ENCODE measurements around the gene RAB3B.

The RAB3B gene

GRCh38 chr1:51942281-51942680 is 48.2 kb downstream of the RAB3B start:
- WGBS, 2 experiments (ENCODE audit: insufficient coverage in 2 of 2), result no CpG with 5 or more reads among the region's 2 CpGs
- Histone ChIP-seq H3K36me3 (ENCODE audit: control insufficient read depth, insufficient read depth, low read length) (peaks cover 21% of the 10 kb centered on the region), H3K27ac (ENCODE audit: low read depth, low read length, severe bottlenecking) (no peak overlapping the region)

GRCh38 chr1:51941528-51941927 is 49.0 kb downstream of the RAB3B start:
- no peak overlapping the region for H3K27ac ChIP-seq (ENCODE audit: low read depth, low read length, severe bottlenecking)

More at GRCh38 chr1:51942281-51942680, 48.2 kb downstream of the RAB3B start:
- Histone ChIP-seq H3K4me1 (ENCODE audit: control insufficient read depth, insufficient read depth, low read length, poor library complexity, severe bottlenecking) (peaks cover 3% of the 10 kb centered on the region), H3K9me3 (ENCODE audit: control insufficient read depth, low read length) (peaks cover 10% of the 10 kb centered on the region), H3K4me3 (ENCODE audit: extremely low read depth, insufficient read depth, low read length, poor library complexity, severe bottlenecking) (no peak overlapping the region)

GRCh38 chr1:51937112-51937511 is 53.4 kb downstream of the RAB3B start:
- 97 to 100% methylated on average over 3 to 4 of the region's 4 CpGs for WGBS, 2 experiments (ENCODE audit: insufficient coverage in 2 of 2)
- H3K36me3 ChIP-seq (ENCODE audit: control insufficient read depth, insufficient read depth, low read length), result peaks cover 19% of the 10 kb centered on the region

More at GRCh38 chr1:51941528-51941927, 49.0 kb downstream of the RAB3B start:
- peaks cover 10% of the 10 kb centered on the region for H3K9me3 ChIP-seq (ENCODE audit: control insufficient read depth, low read length)
- no peak overlapping the region for H3K4me3 ChIP-seq (ENCODE audit: extremely low read depth, insufficient read depth, low read length, poor library complexity, severe bottlenecking)
- peaks cover 3% of the 10 kb centered on the region for H3K4me1 ChIP-seq (ENCODE audit: control insufficient read depth, insufficient read depth, low read length, poor library complexity, severe bottlenecking)
- peaks cover 22% of the 10 kb centered on the region for H3K36me3 ChIP-seq (ENCODE audit: control insufficient read depth, insufficient read depth, low read length)

GRCh38 chr1:51936531-51936930 is 54.0 kb downstream of the RAB3B start:
- H3K36me3 ChIP-seq (ENCODE audit: control insufficient read depth, insufficient read depth, low read length), result peaks cover 19% of the 10 kb centered on the region
- H3K27ac ChIP-seq (ENCODE audit: low read depth, low read length, severe bottlenecking), result no peak overlapping the region
- no peak overlapping the region for H3K4me3 ChIP-seq (ENCODE audit: extremely low read depth, insufficient read depth, low read length, poor library complexity, severe bottlenecking)
- peaks cover 3% of the 10 kb centered on the region for H3K9me3 ChIP-seq (ENCODE audit: control insufficient read depth, low read length)
- H3K4me1 ChIP-seq (ENCODE audit: control insufficient read depth, insufficient read depth, low read length, poor library complexity, severe bottlenecking), result no peaks in the 10 kb centered on the region
- WGBS, 2 experiments (ENCODE audit: insufficient coverage in 2 of 2), result 73 to 95% methylated on average over 1 to 3 of the region's 4 CpGs

More at GRCh38 chr1:51937112-51937511, 53.4 kb downstream of the RAB3B start:
- Histone ChIP-seq H3K4me1 (ENCODE audit: control insufficient read depth, insufficient read depth, low read length, poor library complexity, severe bottlenecking) (no peaks in the 10 kb centered on the region), H3K27ac (ENCODE audit: low read depth, low read length, severe bottlenecking) (no peak overlapping the region), H3K4me3 (ENCODE audit: extremely low read depth, insufficient read depth, low read length, poor library complexity, severe bottlenecking) (no peak overlapping the region), H3K9me3 (ENCODE audit: control insufficient read depth, low read length) (peaks cover 8% of the 10 kb centered on the region)

GRCh38 chr1:51933344-51933743 is 57.2 kb downstream of the RAB3B start:
- 100% methylated on average over 1 of the region's 1 CpG; no CpG with 5 or more reads in 1 of the 2 experiments for WGBS, 2 experiments (ENCODE audit: insufficient coverage in 2 of 2)
- Histone ChIP-seq H3K4me1 (ENCODE audit: control insufficient read depth, insufficient read depth, low read length, poor library complexity, severe bottlenecking) (no peaks in the 10 kb centered on the region), H3K9me3 (ENCODE audit: control insufficient read depth, low read length) (no peaks in the 10 kb centered on the region), H3K36me3 (ENCODE audit: control insufficient read depth, insufficient read depth, low read length) (peaks cover 19% of the 10 kb centered on the region), H3K4me3 (ENCODE audit: extremely low read depth, insufficient read depth, low read length, poor library complexity, severe bottlenecking) (no peak overlapping the region), H3K27ac (ENCODE audit: low read depth, low read length, severe bottlenecking) (no peak overlapping the region)

- no peak overlapping the region for H3K4me3 ChIP-seq (ENCODE audit: extremely low read depth, insufficient read depth, low read length, poor library complexity, severe bottlenecking)
- H3K9me3 ChIP-seq (ENCODE audit: control insufficient read depth, low read length), result no peaks in the 10 kb centered on the region
- no peak overlapping the region for H3K27ac ChIP-seq (ENCODE audit: low read depth, low read length, severe bottlenecking)
- no peaks in the 10 kb centered on the region for H3K4me1 ChIP-seq (ENCODE audit: control insufficient read depth, insufficient read depth, low read length, poor library complexity, severe bottlenecking)
- peaks cover 13% of the 10 kb centered on the region for H3K36me3 ChIP-seq (ENCODE audit: control insufficient read depth, insufficient read depth, low read length)
These were observed 60.2 kb downstream of the RAB3B start for GRCh38 chr1:51930329-51930728.

- peaks cover 10% of the 10 kb centered on the region for H3K36me3 ChIP-seq (ENCODE audit: control insufficient read depth, insufficient read depth, low read length)
- WGBS, 2 experiments (ENCODE audit: insufficient coverage in 2 of 2), result no CpG with 5 or more reads among the region's 1 CpG
- no peak overlapping the region for H3K4me3 ChIP-seq (ENCODE audit: extremely low read depth, insufficient read depth, low read length, poor library complexity, severe bottlenecking)
These were observed 61.6 kb downstream of the RAB3B start for GRCh38 chr1:51928896-51929295.

GRCh38 chr1:51927029-51927428 is 63.5 kb downstream of the RAB3B start:
- H3K4me1 ChIP-seq (ENCODE audit: control insufficient read depth, insufficient read depth, low read length, poor library complexity, severe bottlenecking), result peaks cover 6% of the 10 kb centered on the region
- H3K4me3 ChIP-seq (ENCODE audit: extremely low read depth, insufficient read depth, low read length, poor library complexity, severe bottlenecking), result no peak overlapping the region
- no peak overlapping the region for H3K27ac ChIP-seq (ENCODE audit: low read depth, low read length, severe bottlenecking)
- H3K36me3 ChIP-seq (ENCODE audit: control insufficient read depth, insufficient read depth, low read length), result peaks cover 10% of the 10 kb centered on the region
- no peaks in the 10 kb centered on the region for H3K9me3 ChIP-seq (ENCODE audit: control insufficient read depth, low read length)
- 100% methylated on average over 1 of the region's 2 CpGs; no CpG with 5 or more reads in 1 of the 2 experiments for WGBS, 2 experiments (ENCODE audit: insufficient coverage in 2 of 2)

More at GRCh38 chr1:51928896-51929295, 61.6 kb downstream of the RAB3B start:
- Histone ChIP-seq H3K4me1 (ENCODE audit: control insufficient read depth, insufficient read depth, low read length, poor library complexity, severe bottlenecking) (peaks cover 5% of the 10 kb centered on the region), H3K27ac (ENCODE audit: low read depth, low read length, severe bottlenecking) (no peak overlapping the region), H3K9me3 (ENCODE audit: control insufficient read depth, low read length) (no peaks in the 10 kb centered on the region)

GRCh38 chr1:51926171-51926812 is 64.2 kb downstream of the RAB3B start:
- Histone ChIP-seq H3K36me3 (ENCODE audit: control insufficient read depth, insufficient read depth, low read length) (peaks cover 6% of the 10 kb centered on the region), H3K4me3 (ENCODE audit: extremely low read depth, insufficient read depth, low read length, poor library complexity, severe bottlenecking) (no peak overlapping the region), H3K9me3 (ENCODE audit: control insufficient read depth, low read length) (no peaks in the 10 kb centered on the region), H3K27ac (ENCODE audit: low read depth, low read length, severe bottlenecking) (no peak overlapping the region), H3K4me1 (ENCODE audit: control insufficient read depth, insufficient read depth, low read length, poor library complexity, severe bottlenecking) (peaks cover 6% of the 10 kb centered on the region)
- 100% methylated on average over 1 of the region's 5 CpGs; no CpG with 5 or more reads in 1 of the 2 experiments for WGBS, 2 experiments (ENCODE audit: insufficient coverage in 2 of 2)

GRCh38 chr1:51924455-51924854 is 66.0 kb downstream of the RAB3B start:
- Histone ChIP-seq H3K4me3 (ENCODE audit: extremely low read depth, insufficient read depth, low read length, poor library complexity, severe bottlenecking) (no peak overlapping the region), H3K4me1 (ENCODE audit: control insufficient read depth, insufficient read depth, low read length, poor library complexity, severe bottlenecking) (peaks cover 6% of the 10 kb centered on the region), H3K27ac (ENCODE audit: low read depth, low read length, severe bottlenecking) (no peak overlapping the region), H3K9me3 (ENCODE audit: control insufficient read depth, low read length) (no peaks in the 10 kb centered on the region), H3K36me3 (ENCODE audit: control insufficient read depth, insufficient read depth, low read length) (no peaks in the 10 kb centered on the region)
- WGBS, 2 experiments (ENCODE audit: insufficient coverage in 2 of 2), result 63 to 83% methylated on average over 1 of the region's 1 CpG

- WGBS, 2 experiments (ENCODE audit: insufficient coverage in 2 of 2), result 90 to 100% methylated on average over 1 to 3 of the region's 3 CpGs
- no peaks in the 10 kb centered on the region for H3K9me3 ChIP-seq (ENCODE audit: control insufficient read depth, low read length)
- H3K27ac ChIP-seq (ENCODE audit: low read depth, low read length, severe bottlenecking), result no peak overlapping the region
- H3K4me3 ChIP-seq (ENCODE audit: extremely low read depth, insufficient read depth, low read length, poor library complexity, severe bottlenecking), result no peak overlapping the region
- H3K4me1 ChIP-seq (ENCODE audit: control insufficient read depth, insufficient read depth, low read length, poor library complexity, severe bottlenecking), result peaks cover 6% of the 10 kb centered on the region
- H3K36me3 ChIP-seq (ENCODE audit: control insufficient read depth, insufficient read depth, low read length), result no peaks in the 10 kb centered on the region
These were observed 68.5 kb downstream of the RAB3B start for GRCh38 chr1:51922040-51922439.
